Vagina (tissue), 2 donors: ENCODE measurements around the gene DSCAML1.

ENCODE experiments used
- CTCF ChIP-seq, 3 experiments: fragments of 450-650 bp in 2 of 3; fragments of 200-600 bp in 1 of 3; sonication (generic) in 1 of 3; IDR thresholded peaks; one replicate each; pipeline ENCODE4 v1.5.1; 2017 to 2019; ENCODE audit warnings: antibody characterized with exemption in 3 of 3, mild to moderate bottlenecking in 2 of 3, moderate library complexity in 2 of 3
- POLR2A ChIP-seq, 2 donors: fragments of 450-650 bp; IDR thresholded peaks; one replicate each; pipeline ENCODE4 v1.6.1; 2017; ENCODE audit warnings: antibody characterized with exemption in 2 of 2, mild to moderate bottlenecking in 2 of 2, moderate library complexity in 2 of 2
- POLR2AphosphoS5 ChIP-seq, 2 donors: sonication (generic); formaldehyde crosslinking; IDR thresholded peaks; one replicate each; pipeline ENCODE4 v1.9.0; 2017; ENCODE audit warnings: antibody characterized with exemption in 2 of 2, mild to moderate bottlenecking in 2 of 2, low read depth in 1 of 2; ENCODE audit not compliant: insufficient read depth in 1 of 2

DNA sequence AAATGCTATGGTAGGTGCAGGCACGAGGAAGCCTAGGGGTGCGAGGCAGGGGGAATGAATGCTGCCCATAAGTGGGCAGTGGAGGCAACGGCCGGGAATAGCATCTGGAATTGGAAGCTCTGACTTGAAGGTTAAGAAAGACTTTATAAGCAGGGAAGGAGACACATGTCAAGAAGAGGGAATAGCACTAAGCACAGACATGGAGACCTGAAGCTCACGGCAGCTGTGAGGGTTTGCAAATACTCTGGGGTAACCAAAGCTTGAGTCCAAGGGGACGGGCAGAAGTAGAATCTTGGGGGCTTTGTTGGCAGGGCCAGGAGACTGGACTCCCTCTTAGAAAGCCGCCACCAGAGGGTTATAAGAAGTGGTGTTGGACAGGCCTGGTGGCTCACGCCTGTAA is 356.8 kb downstream of the DSCAML1 start:
- TF ChIP-seq POLR2A (IDR thresholded peaks at IDR 0.05) (no peak), POLR2AphosphoS5 (IDR thresholded peaks at IDR 0.05; ENCODE audit: insufficient read depth in 1 of 2, low read depth in 1 of 2) (no peak), CTCF (IDR thresholded peaks at IDR 0.05) (no peak)
